Measurements from ENCODE around the gene ADRA2A. TPM values are rescaled to one million over a fixed set of nuclear protein-coding genes. Genes with fewer than 3 reads are reported as not detected.

The ADRA2A gene
- total RNA-seq, 1 donor from 2014 or later, result 0.07 TPM

- H3K4me3 Mint-ChIP-seq (ENCODE audit: unreplicated experiment), result peak overlapping the region; percentile 4
- H3K36me3 Mint-ChIP-seq (ENCODE audit: low read depth), result no peaks in the 10 kb centered on the region
- TF ChIP-seq CTCF (IDR thresholded peaks at IDR 0.05), result no peak
- no peaks in the 10 kb centered on the region for H3K9me3 Mint-ChIP-seq (ENCODE audit: low read depth)
- no peak overlapping the region for H3K27ac Mint-ChIP-seq (ENCODE audit: unreplicated experiment)
- peaks cover 51% of the 10 kb centered on the region for H3K27me3 Mint-ChIP-seq (ENCODE audit: low read depth)
- H3K4me1 Mint-ChIP-seq (ENCODE audit: low read depth), result peaks cover 12% of the 10 kb centered on the region
- DNase-seq (ENCODE audit: low spot score), result no peak
These were observed 3.0 kb downstream of the ADRA2A start for GRCh38 chr10:111079781-111080180.

GRCh38 chr10:111080224-111080623, 3.4 kb downstream of the ADRA2A start:
- peaks cover 50% of the 10 kb centered on the region for H3K27me3 Mint-ChIP-seq (ENCODE audit: low read depth)
- no peak for DNase-seq (ENCODE audit: low spot score)
- no peak overlapping the region for H3K27ac Mint-ChIP-seq (ENCODE audit: unreplicated experiment)
- no peaks in the 10 kb centered on the region for H3K9me3 Mint-ChIP-seq (ENCODE audit: low read depth)
- H3K4me1 Mint-ChIP-seq (ENCODE audit: low read depth), result peaks cover 12% of the 10 kb centered on the region
- H3K4me3 Mint-ChIP-seq (ENCODE audit: unreplicated experiment), result no peak overlapping the region
- no peak for TF ChIP-seq CTCF (IDR thresholded peaks at IDR 0.05)
- no peaks in the 10 kb centered on the region for H3K36me3 Mint-ChIP-seq (ENCODE audit: low read depth)

- no peaks in the 10 kb centered on the region for H3K36me3 Mint-ChIP-seq (ENCODE audit: low read depth)
- H3K27me3 Mint-ChIP-seq (ENCODE audit: low read depth), result peaks cover 51% of the 10 kb centered on the region
- DNase-seq (ENCODE audit: low spot score), result no peak
- no peak overlapping the region for H3K27ac Mint-ChIP-seq (ENCODE audit: unreplicated experiment)
- H3K4me1 Mint-ChIP-seq (ENCODE audit: low read depth), result peaks cover 6% of the 10 kb centered on the region
- TF ChIP-seq CTCF (IDR thresholded peaks at IDR 0.05), result no peak
- no peak overlapping the region for H3K4me3 Mint-ChIP-seq (ENCODE audit: unreplicated experiment)
- no peaks in the 10 kb centered on the region for H3K9me3 Mint-ChIP-seq (ENCODE audit: low read depth)
These were observed 4.8 kb downstream of the ADRA2A start for GRCh38 chr10:111081595-111081994.

- H3K36me3 Mint-ChIP-seq (ENCODE audit: low read depth), result no peaks in the 10 kb centered on the region
- peaks cover 59% of the 10 kb centered on the region for H3K27me3 Mint-ChIP-seq (ENCODE audit: low read depth)
- no peaks in the 10 kb centered on the region for H3K9me3 Mint-ChIP-seq (ENCODE audit: low read depth)
- no peak for TF ChIP-seq CTCF (IDR thresholded peaks at IDR 0.05)
- H3K4me1 Mint-ChIP-seq (ENCODE audit: low read depth), result peaks cover 6% of the 10 kb centered on the region
- no peak for DNase-seq (ENCODE audit: low spot score)
- H3K4me3 Mint-ChIP-seq (ENCODE audit: unreplicated experiment), result no peak overlapping the region
- no peak overlapping the region for H3K27ac Mint-ChIP-seq (ENCODE audit: unreplicated experiment)
These were observed 5.5 kb downstream of the ADRA2A start for GRCh38 chr10:111082102-111082975.

GRCh38 chr10:111083222-111084095, 6.6 kb downstream of the ADRA2A start:
- H3K27ac Mint-ChIP-seq (ENCODE audit: unreplicated experiment), result no peak overlapping the region
- H3K9me3 Mint-ChIP-seq (ENCODE audit: low read depth), result no peaks in the 10 kb centered on the region

More at GRCh38 chr10:111083222-111084095, 6.6 kb downstream of the ADRA2A start:
- H3K27me3 Mint-ChIP-seq (ENCODE audit: low read depth), result peaks cover 52% of the 10 kb centered on the region
- no peaks in the 10 kb centered on the region for H3K36me3 Mint-ChIP-seq (ENCODE audit: low read depth)
- no peak for TF ChIP-seq CTCF (IDR thresholded peaks at IDR 0.05)
- no peak for DNase-seq (ENCODE audit: low spot score)
- H3K4me1 Mint-ChIP-seq (ENCODE audit: low read depth), result no peaks in the 10 kb centered on the region
- no peak overlapping the region for H3K4me3 Mint-ChIP-seq (ENCODE audit: unreplicated experiment)
